Pulmonary artery endothelial cell (primary cell): ENCODE measurements around the gene KLF13. TPM values are rescaled to one million over a fixed set of nuclear protein-coding genes. Genes with fewer than 3 reads are reported as not detected.
"Not testable (repeated sequence)": the region's sequence is repeated elsewhere in the genome, so short reads cannot be mapped to it uniquely, and the experiment has no call there.

Experiments
- DNase-seq: peaks from one replicate; pipeline ENCODE4 v3.0.0-alpha.2; 2011; ENCODE audit warnings: low read depth, low spot score
- total RNA-seq: library from RNA; depleted of rRNA; stranded (reverse); fragments of >200 nt; gene quantifications from 2 replicates; pipeline ENCODE4 v1.2.3, GENCODE V29; 2014

KLF13 gene
- total RNA-seq, 1 donor from 2014 or later: 35.5 TPM

DNA sequence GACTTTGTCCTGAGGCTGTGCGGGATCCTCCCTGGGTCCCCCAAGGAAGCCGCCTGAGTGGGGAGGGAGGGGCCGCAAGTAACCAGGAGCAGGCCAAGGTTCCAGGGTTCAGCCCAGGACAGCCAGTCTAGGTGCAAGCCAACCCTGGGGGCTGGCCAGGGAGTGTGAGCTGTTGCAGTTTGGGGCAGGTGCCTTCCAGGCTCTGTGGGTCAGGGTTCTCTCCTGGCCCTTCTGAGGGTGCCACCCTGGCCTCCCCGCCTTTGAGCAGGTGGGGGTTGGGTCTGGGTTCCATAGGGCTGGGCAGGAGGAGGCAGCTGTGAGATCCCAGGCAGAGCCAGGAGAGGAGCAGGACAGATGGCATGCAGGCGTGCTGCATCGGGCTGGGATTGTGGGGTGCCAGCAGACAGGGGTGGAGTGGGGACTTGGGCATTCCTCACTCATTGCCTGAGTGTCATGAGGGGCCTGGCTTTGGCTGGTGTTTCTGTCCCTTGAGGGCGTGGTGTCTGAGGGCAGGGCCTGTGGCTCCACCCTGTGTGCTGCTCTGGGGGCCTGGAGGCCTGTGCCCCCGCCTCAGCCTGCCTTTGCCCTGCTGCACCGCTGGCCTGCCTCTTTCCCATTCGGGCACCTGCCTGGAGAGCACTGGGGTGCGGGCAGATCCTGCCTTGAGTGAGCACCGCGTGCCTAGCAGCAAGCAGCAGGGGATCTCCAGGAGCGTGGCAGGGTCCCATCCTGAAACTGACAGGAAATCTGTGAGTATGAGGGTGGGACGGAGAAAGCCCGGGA is 18.4 kb downstream of the KLF13 start:
- no peak for DNase-seq

DNA sequence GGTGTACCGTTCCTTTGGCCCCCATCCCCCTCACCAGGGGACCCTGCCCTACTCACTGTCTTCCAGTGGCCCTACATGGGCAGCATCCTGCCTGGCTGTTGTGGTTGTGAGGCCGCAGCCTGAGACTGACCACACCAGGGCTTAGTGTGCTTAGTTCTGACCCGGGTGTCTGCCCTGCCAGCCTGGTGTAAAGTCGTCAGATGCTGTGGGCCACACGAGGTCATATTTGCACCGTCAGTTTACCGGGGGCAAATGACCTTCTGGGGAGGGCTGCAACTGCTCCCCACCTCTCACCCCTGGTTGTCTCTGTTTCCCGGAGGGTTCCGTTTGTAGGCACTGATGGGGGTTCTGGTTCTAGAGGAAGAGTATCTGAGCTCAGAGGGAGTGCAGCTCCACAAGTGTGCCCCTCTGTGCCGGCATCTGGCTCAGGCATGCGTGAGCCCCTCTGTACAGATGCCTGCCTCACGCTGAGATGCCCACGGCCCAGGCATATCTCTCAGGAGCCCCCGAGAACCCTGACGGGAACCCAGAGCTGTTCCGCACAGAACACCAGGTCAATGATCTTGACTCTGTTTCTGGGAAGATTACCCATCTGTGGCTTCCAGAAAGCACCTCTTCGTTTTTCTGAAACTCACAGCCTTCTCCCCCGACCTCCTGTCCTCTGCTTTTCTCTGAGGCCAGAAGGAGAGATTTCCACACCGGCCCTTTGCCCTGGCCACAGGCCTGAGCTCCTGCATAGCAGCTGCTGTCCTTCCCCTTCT is 19.2 kb downstream of the KLF13 start:
- DNase-seq: no peak

GRCh38 chr15:31346367-31347066 is 19.9 kb downstream of the KLF13 start:
- no peak for DNase-seq

DNA sequence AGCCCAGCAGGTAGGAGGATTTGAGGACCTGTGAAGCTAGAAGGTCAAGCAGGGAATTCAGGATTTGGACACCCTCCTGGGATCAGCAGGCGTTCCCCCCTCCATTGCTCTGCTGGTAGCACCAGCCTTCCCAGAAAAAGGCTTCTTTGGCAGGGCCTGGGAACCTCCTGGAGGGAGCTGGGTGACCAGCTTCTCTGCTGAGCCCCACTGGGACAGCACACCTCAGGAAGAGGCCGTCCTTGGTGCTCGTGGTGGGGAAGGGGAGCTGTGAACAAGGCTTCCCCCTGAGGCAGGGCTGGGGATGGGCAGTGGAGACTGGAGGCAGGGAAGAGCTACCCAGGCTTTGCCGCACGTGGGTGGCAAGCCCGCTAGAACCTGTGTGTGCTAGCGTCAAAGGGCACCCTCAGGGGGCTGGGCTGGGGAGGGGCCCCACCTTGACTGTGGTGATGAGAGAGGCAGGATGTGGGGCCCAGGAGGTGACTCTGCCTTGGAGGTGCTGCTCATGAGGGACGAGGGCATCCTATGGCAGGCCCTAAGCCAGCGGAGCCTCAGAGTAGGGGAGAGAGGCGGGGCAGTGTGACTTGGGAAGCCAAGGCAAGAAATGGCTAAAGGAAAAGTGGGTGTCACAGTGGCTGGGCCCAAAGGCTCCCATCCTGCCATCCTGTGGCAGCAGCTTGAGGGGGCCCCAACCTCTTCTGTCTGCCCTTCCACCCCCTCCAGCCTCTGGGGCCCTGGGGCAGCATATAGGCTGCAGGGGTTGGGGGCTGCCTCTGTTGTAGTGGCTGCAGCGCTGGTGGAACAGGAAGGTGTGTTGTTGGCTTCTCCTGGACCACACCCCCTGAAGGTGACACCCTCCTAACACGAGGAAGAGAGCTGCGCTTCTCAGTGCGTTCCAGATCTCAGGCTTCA is 20.7 kb downstream of the KLF13 start:
- no peak for DNase-seq

DNA sequence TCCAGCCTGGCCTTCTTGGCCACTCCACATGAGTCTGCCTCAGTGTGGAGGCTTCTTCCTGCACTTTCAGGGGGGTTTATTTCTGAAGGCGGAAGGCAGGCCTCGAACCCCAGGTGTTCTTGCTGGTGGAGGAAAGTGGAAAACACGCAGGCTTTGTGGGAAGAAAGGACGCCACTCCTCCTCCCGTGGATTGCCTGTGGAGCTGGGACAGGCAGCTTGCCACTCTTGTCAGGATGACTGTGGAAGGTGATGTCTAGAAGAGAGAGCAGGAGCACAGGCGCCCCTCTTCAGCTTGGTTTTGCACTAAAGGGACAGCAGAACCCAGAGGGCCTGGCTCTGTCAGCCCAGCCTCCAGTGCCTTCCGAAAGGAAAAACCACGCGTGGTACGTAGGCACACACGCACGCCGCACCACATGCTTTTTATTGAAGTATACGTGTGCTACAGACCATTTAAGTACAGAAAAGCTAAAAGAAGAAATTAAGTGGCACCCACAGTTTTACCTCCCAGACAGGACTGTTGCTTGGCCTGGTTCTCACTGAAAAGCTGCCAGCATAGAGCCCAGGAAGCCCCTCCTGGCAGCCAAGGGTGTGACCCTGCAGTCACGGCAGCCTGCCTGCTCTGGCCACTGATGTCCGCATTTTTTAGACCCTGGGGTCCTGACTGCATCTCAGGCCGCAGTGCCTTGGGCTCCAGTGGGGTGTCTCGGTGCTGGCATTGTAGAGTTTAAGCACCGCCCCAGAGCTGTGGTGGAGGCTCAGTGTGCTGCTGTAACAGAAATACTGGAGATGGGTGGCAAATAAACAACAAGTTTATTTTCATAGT is 21.6 kb downstream of the KLF13 start:
- no peak for DNase-seq

GRCh38 chr15:31349233-31350141 is 22.9 kb downstream of the KLF13 start:
- no peak for DNase-seq

DNA sequence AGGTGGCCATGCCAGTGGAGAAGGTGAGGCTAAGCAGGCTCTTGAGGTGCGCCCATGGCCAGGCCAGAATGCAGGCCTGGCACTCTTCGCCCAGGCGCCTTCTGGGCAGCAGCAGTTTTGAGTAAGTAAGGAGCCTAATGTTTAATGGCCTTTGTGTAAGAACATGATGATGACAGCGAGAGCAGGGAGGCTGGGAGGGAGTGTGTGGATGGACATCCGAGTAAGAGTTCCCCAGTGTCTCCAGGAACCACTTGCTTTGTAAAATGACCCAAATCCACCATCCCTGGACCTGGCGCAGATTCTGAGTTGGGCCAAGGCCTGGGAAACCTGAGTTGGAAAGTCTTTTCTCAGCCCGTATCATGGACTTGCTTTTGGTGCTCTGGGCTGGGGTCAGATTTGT is 24.1 kb downstream of the KLF13 start:
- no peak for DNase-seq

DNA sequence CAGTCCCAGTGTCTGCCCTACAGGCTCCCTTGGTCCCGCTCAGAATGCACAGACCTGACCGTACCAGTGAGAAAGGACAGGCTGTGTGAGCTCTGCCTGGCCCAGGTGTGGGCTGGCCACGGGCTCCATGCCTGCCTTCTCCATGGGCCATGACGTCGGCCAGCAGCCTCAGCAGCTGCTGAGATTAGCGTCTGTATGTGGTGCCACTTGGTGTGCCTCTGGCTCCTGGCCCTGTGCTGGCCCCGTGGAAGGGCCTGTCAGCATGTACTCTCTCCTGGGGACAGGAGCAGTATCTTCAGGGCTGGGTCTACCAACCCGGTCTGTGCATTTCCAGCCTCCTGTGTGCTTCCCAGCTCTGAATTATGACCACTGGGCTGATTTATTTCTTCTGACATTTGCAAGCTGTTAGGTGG is 25.7 kb downstream of the KLF13 start:
- no peak for DNase-seq

DNA sequence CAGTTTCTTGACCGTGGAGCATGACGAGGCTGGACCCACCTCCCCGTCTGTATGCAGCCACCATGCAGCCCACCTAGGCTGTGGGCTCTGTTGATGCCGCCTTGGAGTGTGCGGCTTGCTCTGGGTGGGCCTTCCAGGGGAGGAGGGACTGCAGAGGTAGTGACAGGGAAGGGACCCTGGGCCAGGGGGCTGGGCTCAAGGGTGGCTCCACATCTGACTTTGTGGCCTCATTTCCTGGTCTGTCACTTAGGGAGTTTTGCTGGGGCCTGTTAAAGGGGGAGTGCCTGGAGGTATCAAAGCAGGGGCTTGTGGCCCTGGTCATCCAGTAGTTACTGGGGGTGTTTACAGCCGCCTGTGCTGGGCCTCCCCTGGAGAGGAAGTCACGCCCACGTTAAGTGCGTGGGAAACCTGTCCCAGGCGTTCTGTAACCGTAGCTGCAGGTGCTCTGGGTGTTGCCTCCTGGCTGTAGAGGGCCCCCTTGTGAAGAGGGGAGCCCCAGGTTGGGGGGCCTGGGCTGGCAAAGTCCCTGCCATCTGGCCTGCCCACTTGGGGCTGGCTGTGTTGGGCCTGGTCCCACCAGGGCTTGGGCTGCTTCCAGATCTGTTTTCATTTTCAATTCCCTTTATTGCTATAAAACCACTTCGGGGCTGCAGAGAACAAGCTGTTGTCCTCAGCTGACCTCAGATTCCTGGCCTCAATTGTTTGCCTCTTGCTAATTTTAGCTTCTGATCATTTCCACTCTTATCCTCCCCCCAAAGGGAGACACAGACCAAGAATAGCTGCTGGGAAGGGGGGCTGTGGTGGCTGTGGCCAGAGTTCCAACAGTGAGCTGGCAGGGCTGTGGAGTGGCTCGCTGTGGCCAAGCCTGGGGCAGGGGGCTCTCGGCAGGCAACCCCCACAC is 26.5 kb downstream of the KLF13 start:
- peak; percentile 44 for DNase-seq

- no peak for DNase-seq
Observed at GRCh38 chr15:31353931-31354330, 27.3 kb downstream of the KLF13 start.

DNA sequence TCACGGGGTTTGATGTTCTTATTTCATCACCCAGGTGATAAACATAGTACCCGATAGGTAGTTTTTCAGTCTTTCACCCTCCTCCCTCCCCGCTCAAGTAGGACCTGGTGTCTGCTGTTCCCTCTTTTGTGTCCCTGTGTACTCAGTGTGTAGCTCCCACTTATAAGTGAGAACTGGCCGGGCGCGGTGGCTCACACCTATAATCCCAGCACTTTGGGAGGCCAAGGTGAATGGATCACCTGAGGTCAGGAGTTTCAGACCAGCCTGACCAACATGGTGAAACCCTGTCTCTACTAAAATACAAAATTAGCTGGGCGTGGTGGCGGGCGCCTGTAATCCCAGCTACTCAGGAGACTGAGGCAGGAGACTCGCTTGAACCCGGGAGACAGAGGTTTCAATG is 29.5 kb downstream of the KLF13 start:
- not testable (repeated sequence) for DNase-seq

GRCh38 chr15:31357148-31357547 is 30.5 kb downstream of the KLF13 start:
- no peak for DNase-seq

- DNase-seq: no peak
Observed at GRCh38 chr15:31358163-31358562, 31.5 kb downstream of the KLF13 start.

DNA sequence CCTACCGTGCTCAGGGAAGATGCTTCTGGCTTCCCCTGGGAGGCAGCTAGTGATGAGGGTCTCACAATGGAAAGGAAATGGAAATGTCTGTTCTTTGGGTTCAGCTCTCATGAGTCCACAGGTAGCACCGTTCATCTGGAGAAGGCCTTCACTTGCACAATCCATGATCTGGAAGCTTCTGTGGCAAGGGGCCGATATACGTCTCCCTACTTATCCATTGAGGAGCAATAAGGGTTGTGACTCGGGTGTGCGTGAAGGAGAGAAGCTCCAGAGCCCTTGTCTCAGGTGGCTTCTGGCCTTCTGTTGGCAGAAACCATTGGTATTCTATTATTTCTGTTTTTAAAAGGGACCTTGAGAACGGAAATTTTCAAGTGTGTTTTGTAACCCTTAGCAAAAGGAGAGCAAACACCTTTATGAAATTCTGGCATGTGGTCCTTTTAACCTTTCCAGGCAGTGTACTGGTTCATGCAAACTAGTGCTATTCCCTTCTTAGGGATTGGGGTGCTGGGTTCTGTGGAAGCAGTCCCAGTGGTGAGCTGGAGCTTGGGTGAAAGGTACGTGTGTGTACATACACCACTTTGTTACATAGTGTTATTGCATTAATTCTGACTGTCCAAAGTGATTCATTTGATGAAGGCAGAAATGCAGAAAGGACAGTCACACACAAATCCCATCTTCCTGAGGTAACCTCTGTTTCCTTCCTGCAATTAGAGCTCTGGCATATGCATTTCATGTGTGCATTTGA is 32.5 kb downstream of the KLF13 start:
- no peak for DNase-seq

- no peak for DNase-seq
Observed at GRCh38 chr15:31359702-31360111, 33.1 kb downstream of the KLF13 start.

DNA sequence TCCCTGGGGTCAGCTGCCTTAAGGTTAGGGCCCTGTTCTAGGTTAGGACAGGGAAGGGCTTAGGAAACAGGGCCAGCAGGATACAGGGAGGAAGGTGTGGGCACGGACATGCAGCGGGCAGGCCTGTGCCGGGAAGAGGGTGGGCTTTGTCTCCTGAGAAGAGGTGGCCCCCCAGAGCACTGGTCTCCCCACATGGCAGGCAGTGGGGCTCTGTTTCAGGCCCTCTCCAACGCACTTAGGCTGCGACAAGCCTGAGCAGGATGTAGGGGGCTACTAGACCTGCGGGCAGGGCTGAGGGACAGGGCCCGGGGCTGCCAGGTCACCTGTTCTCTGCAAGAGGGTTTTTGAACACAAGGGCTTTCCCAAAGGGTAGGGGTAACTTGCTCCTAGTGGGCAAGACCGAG is 33.5 kb downstream of the KLF13 start:
- no peak for DNase-seq
